Panc1 (cell line): Measurements from ENCODE around the gene PREB. TPM values are rescaled to one million over a fixed set of nuclear protein-coding genes. Genes with fewer than 3 reads are reported as not detected.
"Not testable (repeated sequence)": the region's sequence is repeated elsewhere in the genome, so short reads cannot be mapped to it uniquely, and the experiment has no call there.

ENCODE experiments used
- ATAC-seq: fragments of 200-7000 bp; cut with Tn5 transposase; 2 replicates; pipeline ENCODE4 v1.9.1; 2020; ENCODE audit warnings: mild to moderate bottlenecking, moderate library complexity
- BruUV-seq: library from RNA; stranded (reverse); fragments of 400-500 nt; replicated peaks from 2 replicates; lab custom pipeline; 2021; lab: Mats Ljungman, UMichigan
- CTCF ChIA-PET: fragments of 300-600 bp; sonication (Branson Sonifier 250); formaldehyde crosslinking; loops from one replicate; lab custom pipeline; 2022; ENCODE audit warnings: antibody characterized with exemption; lab: Charles Lee
- POLR2A ChIA-PET: fragments of 300-600 bp; sonication (Branson Sonifier 250); formaldehyde crosslinking; loops from one replicate; lab custom pipeline; 2022; ENCODE audit warnings: antibody characterized with exemption; lab: Charles Lee
- DNase-seq: peaks from one replicate; pipeline ENCODE4 v3.0.0-alpha.2; 2010; ENCODE audit warnings: low read depth, low spot score
- H3K27ac ChIP-seq: 2 replicates; pipeline ENCODE4 v1.5.1; 2011; ENCODE audit warnings: mild to moderate bottlenecking, low read length, inconsistent platforms
- H3K27me3 ChIP-seq: fragments of 200-500 bp; sonication (Bioruptor generic); 2 replicates; pipeline ENCODE4 v1.6.0; 2014; ENCODE audit warnings: low read length, inconsistent platforms; ENCODE audit not compliant: control insufficient read depth, insufficient read depth
- H3K36me3 ChIP-seq: fragments of 200-500 bp; sonication (Bioruptor generic); 2 replicates; pipeline ENCODE4 v1.5.1; 2014; ENCODE audit warnings: inconsistent platforms, mild to moderate bottlenecking, low read length, moderate library complexity; ENCODE audit not compliant: control insufficient read depth, insufficient read depth
- H3K4me1 ChIP-seq: 2 replicates; pipeline ENCODE4 v1.5.1; 2011; ENCODE audit warnings: inconsistent platforms, mild to moderate bottlenecking, low read length, moderate library complexity; ENCODE audit not compliant: control insufficient read depth, insufficient read depth
- H3K4me3 ChIP-seq, 2 experiments: 2 replicates each; pipeline ENCODE4 v1.5.1; 2011 to 2012; ENCODE audit warnings: low read depth in 2 of 2, low read length in 2 of 2, mild to moderate bottlenecking in 2 of 2, inconsistent platforms in 1 of 2, moderate library complexity in 1 of 2
- H3K9me3 ChIP-seq: fragments of 200-500 bp; sonication (Bioruptor generic); 2 replicates; pipeline ENCODE4 v1.5.1; 2014; ENCODE audit warnings: low read depth, mild to moderate bottlenecking, inconsistent platforms, low read length, moderate library complexity; ENCODE audit not compliant: control insufficient read depth, insufficient read depth
- CTCF ChIP-seq: fragments of 450-650 bp; IDR thresholded peaks from 2 replicates; pipeline ENCODE4 v1.5.1; 2017; ENCODE audit warnings: mild to moderate bottlenecking
- POLR2AphosphoS5 ChIP-seq: IDR thresholded peaks from 2 replicates; pipeline ENCODE4 v1.6.1; 2012; ENCODE audit warnings: mild to moderate bottlenecking, low read depth, low read length, moderate library complexity
- REST ChIP-seq, 2 experiments: IDR thresholded peaks; 2 replicates each; pipeline ENCODE4 v1.6.1; 2011 to 2012; ENCODE audit warnings: low read depth in 2 of 2, control low read depth in 1 of 2, low read length in 1 of 2, mild to moderate bottlenecking in 1 of 2, moderate library complexity in 1 of 2; ENCODE audit not compliant: insufficient read depth in 1 of 2
- SIN3A ChIP-seq: IDR thresholded peaks from 2 replicates; pipeline ENCODE4 v1.6.1; 2012; ENCODE audit warnings: low read depth, mild to moderate bottlenecking, low read length, moderate library complexity, borderline replicate concordance; ENCODE audit not compliant: insufficient read depth
- TCF7L2 ChIP-seq: IDR thresholded peaks from 2 replicates; pipeline ENCODE4 v1.6.1; 2011; ENCODE audit warnings: mild to moderate bottlenecking, low read depth, low read length, inconsistent platforms
- in situ Hi-C: cut with HindIII; loops from 2 replicates; pipeline ENCODE4 v1.10.0; 2016; ENCODE audit warnings: low sequenced_read_pairs, low pct_unique_long_range_greater_than_20kb
- intact Hi-C: fragments of 100-400 bp; cut with micrococcal nuclease; formaldehyde crosslinking; loops from one replicate; pipeline ENCODE4 v1.10.0; 2022; ENCODE audit not compliant: unreplicated experiment
- total RNA-seq: library from RNA; stranded (reverse); gene quantifications from one replicate; pipeline ENCODE4 v1.2.1, GENCODE V29; 2021; ENCODE audit not compliant: unreplicated experiment

PREB gene
- total RNA-seq, 1 experiment from 2014 or later: 60.9 TPM

GRCh38 chr2:27122791-27123190, 11.6 kb downstream of the PREB start:
- ChIA-PET POLR2A (no interaction called here), CTCF (no interaction called here)
- no TSS peak for BruUV-seq
- TF ChIP-seq SIN3A (no peak), REST (IDR thresholded peaks at IDR 0.05; ENCODE audit: insufficient read depth in 1 of 2, low read depth in 2 of 2, low read length in 1 of 2) (no peak), TCF7L2 (no peak), POLR2AphosphoS5 (no peak), CTCF (no peak)
- DNase-seq (no peak), ATAC-seq (no peak)
- Histone ChIP-seq H3K36me3 (no peaks in the 10 kb centered on the region), H3K27ac (no peak overlapping the region), H3K4me1 (peaks cover 4% of the 10 kb centered on the region), H3K9me3 (no peaks in the 10 kb centered on the region), H3K27me3 (no peaks in the 10 kb centered on the region; the same call in 1 of the 2 replicates), H3K4me3 (peak overlapping the region in 1 of 2 experiments; percentile 63; a peak in 2 of 4 replicates)
- intact Hi-C loops: no loop called here
- in situ Hi-C loops: no loop called here

- Histone ChIP-seq H3K27me3 (no peaks in the 10 kb centered on the region; the same call in 1 of the 2 replicates), H3K27ac (no peak overlapping the region), H3K9me3 (no peaks in the 10 kb centered on the region), H3K4me3 (no peak overlapping the region), H3K4me1 (peaks cover 4% of the 10 kb centered on the region), H3K36me3 (no peaks in the 10 kb centered on the region)
- DNase-seq: no peak
- BruUV-seq: no TSS peak
- intact Hi-C loops (no loop called here), in situ Hi-C loops (no loop called here)
- no peak for ATAC-seq
- ChIA-PET CTCF (no interaction called here), POLR2A (no interaction called here)
- TF ChIP-seq CTCF (no peak), SIN3A (no peak), POLR2AphosphoS5 (no peak), REST (IDR thresholded peaks at IDR 0.05; ENCODE audit: insufficient read depth in 1 of 2, low read depth in 2 of 2, low read length in 1 of 2) (no peak)
Measured at GRCh38 chr2:27121906-27122305, 12.5 kb downstream of the PREB start.

GRCh38 chr2:27119330-27119670, 15.1 kb downstream of the PREB start:
- H3K4me1 ChIP-seq, BruUV-seq, H3K36me3 ChIP-seq, POLR2A ChIA-PET, CTCF ChIA-PET, intact Hi-C loops, H3K9me3 ChIP-seq, H3K27me3 ChIP-seq, H3K27ac ChIP-seq, DNase-seq, in situ Hi-C loops: not testable (repeated sequence)
- peak; percentile 23 for ATAC-seq
- peak overlapping the region; percentile 54 to 55 for H3K4me3 ChIP-seq
